Body of pancreas (tissue), 4 donors: ENCODE results near the gene NINL. TPM values are rescaled to one million over a fixed set of nuclear protein-coding genes. Genes with fewer than 3 reads are reported as not detected.

Experiments used
- ATAC-seq: fragments of 150-250 bp; one replicate; pipeline ENCODE4 v1.9.1; 2016
- DNase-seq, 4 donors: peaks; one replicate each; pipeline ENCODE4 v3.0.0-alpha.2; 2019
- H3K27ac ChIP-seq, 4 donors: fragments of 200-600 bp; sonication (generic); 1 replicate in 3 of 4; 2 replicates in 1 of 4; pipeline versions ENCODE4 v1.5.1 to v1.6.1; 2016 to 2019; ENCODE audit warnings: mild to moderate bottlenecking in 1 of 4, mixed read lengths in 1 of 4, moderate library complexity in 1 of 4
- H3K27me3 ChIP-seq, 2 donors: fragments of 200-600 bp; sonication (generic); one replicate each; pipeline ENCODE4 v1.6.0; 2016; ENCODE audit warnings: mild to moderate bottlenecking in 1 of 2
- H3K36me3 ChIP-seq, 2 donors: fragments of 200-600 bp; sonication (generic); replicated peaks in 1 of 2; 2 replicates each; pipeline ENCODE4 v1.5.1; 2016; ENCODE audit warnings: low read depth in 2 of 2; ENCODE audit not compliant: insufficient read depth in 1 of 2
- H3K4me1 ChIP-seq: fragments of 200-600 bp; sonication (generic); one replicate; pipeline ENCODE4 v1.6.0; 2016
- H3K4me3 ChIP-seq, 2 donors: fragments of 200-600 bp; sonication (generic); 1 replicate in 1 of 2; 2 replicates in 1 of 2; pipeline ENCODE4 v1.5.1; 2016 to 2019
- H3K9me3 ChIP-seq, 3 donors: fragments of 200-600 bp; sonication (generic); 1 replicate in 2 of 3; 2 replicates in 1 of 3; pipeline ENCODE4 v1.5.1; 2016
- CTCF ChIP-seq, 7 experiments: fragments of 450-650 bp in 4 of 7; fragments of 200-600 bp in 3 of 7; sonication (generic) in 3 of 7; IDR thresholded peaks; one replicate each; pipeline ENCODE4 v1.5.1; 2016 to 2019; ENCODE audit warnings: antibody characterized with exemption in 7 of 7
- POLR2A ChIP-seq, 3 donors: fragments of 450-650 bp; IDR thresholded peaks; one replicate each; pipeline ENCODE4 v1.6.1; 2016; ENCODE audit warnings: antibody characterized with exemption in 3 of 3, mild to moderate bottlenecking in 2 of 3
- WGBS, 2 donors: methylation state at CpG; one replicate each; pipeline ENCODE4 v1.1.5; 2017; 5-methylcytosine and 5-hydroxymethylcytosine counted together
- intact Hi-C: fragments of 100-400 bp; cut with DNase I; formaldehyde crosslinking; loops from one replicate; pipeline ENCODE4 v1.15.1; 2023
- total RNA-seq, 2 donors: library from RNA; depleted of rRNA; stranded (reverse); fragments of >200 nt; gene quantifications; one replicate each; pipeline ENCODE4 v1.1.0, GENCODE V29; 2016

NINL gene
- total RNA-seq, 2 donors from 2014 or later: 6.7 to 34.9 TPM

- 77 to 92% methylated on average over 6 of the region's 6 CpGs for WGBS, 2 donors
- Histone ChIP-seq H3K4me1 (no peaks in the 10 kb centered on the region), H3K36me3 (no peaks in the 10 kb centered on the region), H3K27me3 (no peaks in the 10 kb centered on the region), H3K4me3 (no peak overlapping the region), H3K27ac (no peak overlapping the region), H3K9me3 (no peaks in the 10 kb centered on the region)
- DNase-seq (no peak), ATAC-seq (no peak)
- intact Hi-C loops: no loop called here
- no peak for TF ChIP-seq POLR2A (IDR thresholded peaks at IDR 0.05)
- TF ChIP-seq CTCF (IDR thresholded peaks at IDR 0.05): no peak
These were observed 133.0 kb downstream of the NINL start for GRCh38 chr20:25452333-25452732.

GRCh38 chr20:25447671-25448070, 137.7 kb downstream of the NINL start:
- ATAC-seq: no peak
- Histone ChIP-seq H3K36me3 (no peaks in the 10 kb centered on the region), H3K4me1 (no peaks in the 10 kb centered on the region), H3K4me3 (no peak overlapping the region), H3K27me3 (no peaks in the 10 kb centered on the region), H3K9me3 (no peaks in the 10 kb centered on the region), H3K27ac (no peak overlapping the region)
- WGBS, 2 donors: 81 to 89% methylated on average over 6 of the region's 6 CpGs
- DNase-seq: no peak
- intact Hi-C loops: no loop called here
- no peak for TF ChIP-seq POLR2A (IDR thresholded peaks at IDR 0.05)
- TF ChIP-seq CTCF (IDR thresholded peaks at IDR 0.05): no peak

- Histone ChIP-seq H3K4me3 (no peak overlapping the region), H3K27me3 (no peaks in the 10 kb centered on the region), H3K4me1 (no peaks in the 10 kb centered on the region), H3K27ac (no peak overlapping the region), H3K9me3 (no peaks in the 10 kb centered on the region), H3K36me3 (no peaks in the 10 kb centered on the region)
- TF ChIP-seq POLR2A (IDR thresholded peaks at IDR 0.05): no peak
- TF ChIP-seq CTCF (IDR thresholded peaks at IDR 0.05): no peak
- 87 to 89% methylated on average over 4 of the region's 4 CpGs for WGBS, 2 donors
- DNase-seq (no peak), ATAC-seq (no peak)
- intact Hi-C loops: no loop called here
These were observed 140.8 kb downstream of the NINL start for GRCh38 chr20:25444556-25444955.

GRCh38 chr20:25439328-25439727, 146.0 kb downstream of the NINL start:
- no peak for TF ChIP-seq CTCF (IDR thresholded peaks at IDR 0.05)
- TF ChIP-seq POLR2A (IDR thresholded peaks at IDR 0.05): no peak
- WGBS, 2 donors: 73 to 92% methylated on average over 3 of the region's 3 CpGs

GRCh38 chr20:25437153-25437581, 148.2 kb downstream of the NINL start:
- Histone ChIP-seq H3K27ac (peak overlapping the region in 2 of 4 donors; percentile 33 to 43), H3K27me3 (no peaks in the 10 kb centered on the region), H3K4me3 (no peak overlapping the region), H3K9me3 (no peaks in the 10 kb centered on the region), H3K4me1 (no peaks in the 10 kb centered on the region), H3K36me3 (no peaks in the 10 kb centered on the region)
- TF ChIP-seq CTCF (IDR thresholded peaks at IDR 0.05) (no peak), POLR2A (IDR thresholded peaks at IDR 0.05) (no peak)
- ATAC-seq (no peak), DNase-seq (no peak)
- 43 to 45% methylated on average over 4 of the region's 4 CpGs for WGBS, 2 donors
- intact Hi-C loops: no loop called here

More at GRCh38 chr20:25439328-25439727, 146.0 kb downstream of the NINL start:
- no peaks in the 10 kb centered on the region for H3K36me3 ChIP-seq
- H3K27me3 ChIP-seq: no peaks in the 10 kb centered on the region
- DNase-seq (no peak), ATAC-seq (no peak)
- no peaks in the 10 kb centered on the region for H3K4me1 ChIP-seq
- H3K9me3 ChIP-seq: no peaks in the 10 kb centered on the region
- no peak overlapping the region for H3K4me3 ChIP-seq
- intact Hi-C loops: no loop called here
- H3K27ac ChIP-seq: no peak overlapping the region
